SH-SY5Y (cell line): ENCODE measurements around the gene CYFIP2.

Experiments
- GATA2 ChIP-seq: IDR thresholded peaks from 2 replicates; pipeline ENCODE4 v1.6.1; 2011; ENCODE audit warnings: mild to moderate bottlenecking, low read depth, low read length
- GATA3 ChIP-seq: IDR thresholded peaks from 2 replicates; pipeline ENCODE4 v1.6.1; 2011; ENCODE audit warnings: low read depth, mild to moderate bottlenecking, low read length, moderate library complexity

- no peak for TF ChIP-seq GATA3
- no peak for TF ChIP-seq GATA2
Measured at GRCh38 chr5:157370967-157371366, 105.0 kb downstream of the CYFIP2 start.
